Endometrial microvascular endothelial cells (primary cell): ENCODE measurements around the gene MXI1. TPM values are rescaled to one million over a fixed set of nuclear protein-coding genes. Genes with fewer than 3 reads are reported as not detected.

Experiments used
- in situ Hi-C: cut with HindIII; loops from 2 replicates; pipeline ENCODE4 v1.10.0; 2017; ENCODE audit warnings: low sequenced_read_pairs, low pct_unique_long_range_greater_than_20kb; ENCODE audit errors: inconsistent ontology term
- total RNA-seq: library from RNA; depleted of rRNA; stranded (reverse); fragments of >200 nt; gene quantifications from one replicate; pipeline ENCODE4 v1.2.3, GENCODE V29; 2015; ENCODE audit errors: inconsistent ontology term

The MXI1 gene
- total RNA-seq, 1 donor from 2014 or later, result 6.3 TPM

- in situ Hi-C loops, result no loop called here
Measured at GRCh38 chr10:110210674-110211464, 3.5 kb downstream of the MXI1 start.

GRCh38 chr10:110211465-110211843, 4.0 kb downstream of the MXI1 start:
- in situ Hi-C loops, result no loop called here

GRCh38 chr10:110212119-110213006, 5.0 kb downstream of the MXI1 start:
- in situ Hi-C loops, result no loop called here

- in situ Hi-C loops, result no loop called here
Measured at GRCh38 chr10:110214371-110214826, 7.0 kb downstream of the MXI1 start.

GRCh38 chr10:110215286-110216170, 8.1 kb downstream of the MXI1 start:
- in situ Hi-C loops, result no loop called here

GRCh38 chr10:110216240-110216639, 8.8 kb downstream of the MXI1 start:
- in situ Hi-C loops, result no loop called here

GRCh38 chr10:110216942-110217661, 9.7 kb downstream of the MXI1 start:
- in situ Hi-C loops, result no loop called here

- in situ Hi-C loops, result no loop called here
Measured at GRCh38 chr10:110217662-110218008, 10.2 kb downstream of the MXI1 start.

GRCh38 chr10:110218632-110219031, 11.2 kb downstream of the MXI1 start:
- in situ Hi-C loops, result no loop called here

GRCh38 chr10:110219884-110220283, 12.5 kb downstream of the MXI1 start:
- in situ Hi-C loops, result no loop called here

GRCh38 chr10:110220398-110220797, 13.0 kb downstream of the MXI1 start:
- in situ Hi-C loops, result no loop called here

GRCh38 chr10:110221044-110221720, 13.8 kb downstream of the MXI1 start:
- in situ Hi-C loops, result no loop called here

GRCh38 chr10:110221721-110222261, 14.4 kb downstream of the MXI1 start:
- in situ Hi-C loops, result no loop called here

- in situ Hi-C loops, result no loop called here
Measured at GRCh38 chr10:110222641-110223297, 15.4 kb downstream of the MXI1 start.

GRCh38 chr10:110223298-110223925, 16.0 kb downstream of the MXI1 start:
- in situ Hi-C loops, result no loop called here

GRCh38 chr10:110224992-110225391, 17.6 kb downstream of the MXI1 start:
- in situ Hi-C loops, result no loop called here

- in situ Hi-C loops, result no loop called here
Measured at GRCh38 chr10:110225441-110225755, 18.0 kb downstream of the MXI1 start.
